CD4-positive, alpha-beta T cell treated with Interleukin-4 for 4 hours (primary cell): ENCODE measurements around the gene TTLL11.
"Not testable (repeated sequence)": the region's sequence is repeated elsewhere in the genome, so short reads cannot be mapped to it uniquely, and the experiment has no call there.

Experiments
- DNase-seq: peaks from one replicate; pipeline ENCODE4 v3.0.0-alpha.2; 2020

TTLL11 gene

GRCh38 chr9:121802753-121803152, 290.4 kb downstream of the TTLL11 start:
- no peak for DNase-seq

- no peak for DNase-seq
Measured at GRCh38 chr9:121801579-121801978, 291.5 kb downstream of the TTLL11 start.

GRCh38 chr9:121800376-121800775, 292.7 kb downstream of the TTLL11 start:
- no peak for DNase-seq

GRCh38 chr9:121798941-121799340, 294.2 kb downstream of the TTLL11 start:
- no peak for DNase-seq

- no peak for DNase-seq
Measured at GRCh38 chr9:121797081-121797480, 296.0 kb downstream of the TTLL11 start.

GRCh38 chr9:121794334-121794733, 298.8 kb downstream of the TTLL11 start:
- DNase-seq, result not testable (repeated sequence)

GRCh38 chr9:121792476-121792875, 300.6 kb downstream of the TTLL11 start:
- not testable (repeated sequence) for DNase-seq

- no peak for DNase-seq
Measured at GRCh38 chr9:121790841-121791240, 302.3 kb downstream of the TTLL11 start.

GRCh38 chr9:121788686-121789366, 304.3 kb downstream of the TTLL11 start:
- DNase-seq, result no peak

GRCh38 chr9:121786998-121787422, 306.1 kb downstream of the TTLL11 start:
- DNase-seq, result no peak

GRCh38 chr9:121786543-121786948, 306.6 kb downstream of the TTLL11 start:
- no peak for DNase-seq

- no peak for DNase-seq
Measured at GRCh38 chr9:121785673-121786542, 307.2 kb downstream of the TTLL11 start.

GRCh38 chr9:121784731-121785411, 308.2 kb downstream of the TTLL11 start:
- no peak for DNase-seq

GRCh38 chr9:121783521-121784507, 309.3 kb downstream of the TTLL11 start:
- DNase-seq, result no peak

- DNase-seq, result no peak
Measured at GRCh38 chr9:121783111-121783510, 310.0 kb downstream of the TTLL11 start.

- no peak for DNase-seq
Measured at GRCh38 chr9:121782514-121783110, 310.5 kb downstream of the TTLL11 start.

GRCh38 chr9:121781701-121782464, 311.2 kb downstream of the TTLL11 start:
- no peak for DNase-seq

- DNase-seq, result no peak
Measured at GRCh38 chr9:121781145-121781548, 312.0 kb downstream of the TTLL11 start.

- no peak for DNase-seq
Measured at GRCh38 chr9:121780177-121781040, 312.7 kb downstream of the TTLL11 start.
